AG04449 (cell line): ENCODE data around the gene LRRC18.
A peak's percentile ranks its signal among the peaks of the same experiment; 100 is the strongest.

Experiments
- CTCF ChIA-PET: fragments of 350-600 bp; formaldehyde crosslinking; extraction: SDS; loops from one replicate; lab custom pipeline; 2021; ENCODE audit warnings: antibody characterized with exemption; lab: Yijun Ruan, JAX
- POLR2A ChIA-PET: fragments of 400-600, 350-600 bp; formaldehyde crosslinking; extraction: SDS; loops from one replicate; lab custom pipeline; 2020; ENCODE audit warnings: antibody characterized with exemption, inconsistent platforms; lab: Yijun Ruan, JAX
- DNase-seq: peaks from one replicate; pipeline ENCODE4 v3.0.0-alpha.2; 2010; ENCODE audit warnings: low read depth, low spot score
- H3K4me3 ChIP-seq: 2 replicates; pipeline ENCODE4 v1.5.1; 2011; ENCODE audit warnings: low read depth, mild to moderate bottlenecking, control low read depth, low read length
- CTCF ChIP-seq: IDR thresholded peaks from one replicate; pipeline ENCODE4 v1.5.1; 2011; ENCODE audit warnings: mild to moderate bottlenecking, moderate library complexity, low read length, control low read depth, inconsistent platforms; ENCODE audit not compliant: insufficient read depth; ENCODE audit errors: missing control alignments

LRRC18 gene

GRCh38 chr10:48939790-48940325, at the start of gene LRRC18:
Gene LRRC18, minus strand, starts transcription at chr10:48939840. Its CDS starts 25,685 bp downstream, at chr10:48914155.
- ChIA-PET POLR2A (no interaction called here), CTCF (no interaction called here)
- no peak for TF ChIP-seq CTCF
- H3K4me3 ChIP-seq, result no peak within 1 kb of the TSS
- DNase-seq, result no peak

- H3K4me3 ChIP-seq, result no peak overlapping the region
- TF ChIP-seq CTCF, result no peak
- DNase-seq, result no peak
- ChIA-PET CTCF (interaction anchor here (1.3 kb wide), 1 partner anchor 175 kb away, joined by 3 read pairs; no protein-coding TSS in a partner anchor), POLR2A (no interaction called here)
Measured at GRCh38 chr10:48985621-48986158, 46.0 kb upstream of the LRRC18 start.

GRCh38 chr10:48983648-48984351, 44.2 kb upstream of the LRRC18 start:
- ChIA-PET POLR2A (no interaction called here), CTCF (interaction anchor here (1.0 to 6.8 kb wide), 3 partner anchors 179 to 529 kb away, joined by 4 to 52 read pairs (median 5); no protein-coding TSS in a partner anchor)
- TF ChIP-seq CTCF, result no peak
- DNase-seq, result no peak
- no peak overlapping the region for H3K4me3 ChIP-seq

- no peak overlapping the region for H3K4me3 ChIP-seq
- no peak for TF ChIP-seq CTCF
- DNase-seq, result no peak
- ChIA-PET POLR2A (no interaction called here), CTCF (interaction anchor here (1.0 to 6.8 kb wide), 9 partner anchors 30 to 535 kb away, joined by 3 to 52 read pairs (median 4); no protein-coding TSS in a partner anchor)
Measured at GRCh38 chr10:48982584-48982983, 42.9 kb upstream of the LRRC18 start.

- H3K4me3 ChIP-seq, result no peak overlapping the region
- TF ChIP-seq CTCF, result peak; percentile 90
- ChIA-PET POLR2A (no interaction called here), CTCF (interaction anchor here (0.6 to 6.8 kb wide), 16 partner anchors 9 to 536 kb away, joined by 3 to 52 read pairs (median 3); no protein-coding TSS in a partner anchor)
- no peak for DNase-seq
Measured at GRCh38 chr10:48981310-48981907, 41.8 kb upstream of the LRRC18 start.

- ChIA-PET POLR2A (no interaction called here), CTCF (interaction anchor here (0.7 to 6.8 kb wide), 4 partner anchors 185 to 1843 kb away, joined by 3 to 52 read pairs (median 4); no protein-coding TSS in a partner anchor)
- TF ChIP-seq CTCF, result no peak
- H3K4me3 ChIP-seq, result no peak overlapping the region
- DNase-seq, result no peak
Measured at GRCh38 chr10:48978318-48978717, 38.7 kb upstream of the LRRC18 start.
